ENCODE data around the gene HOXC11.
A peak's percentile ranks its signal among the peaks of the same experiment; 100 is the strongest.

HOXC11 gene

GRCh38 chr12:53939141-53940108 is 33.5 kb upstream of the HOXC11 start:
- H3K4me3 ChIP-seq (ENCODE audit: low read length), result no peak overlapping the region
- peak; percentile 88 for DNase-seq (ENCODE audit: low read depth)
- no peak for TF ChIP-seq CTCF (IDR thresholded peaks at IDR 0.05; ENCODE audit: insufficient read depth, low read depth, low read length, missing control alignments)

- no peak overlapping the region for H3K4me3 ChIP-seq (ENCODE audit: low read length)
- no peak for DNase-seq (ENCODE audit: low read depth)
- TF ChIP-seq CTCF (IDR thresholded peaks at IDR 0.05; ENCODE audit: insufficient read depth, low read depth, low read length, missing control alignments), result no peak
Observed at GRCh38 chr12:53940443-53941014, 32.4 kb upstream of the HOXC11 start.

- H3K4me3 ChIP-seq (ENCODE audit: low read length), result no peak overlapping the region
- no peak for TF ChIP-seq CTCF (IDR thresholded peaks at IDR 0.05; ENCODE audit: insufficient read depth, low read depth, low read length, missing control alignments)
- no peak for DNase-seq (ENCODE audit: low read depth)
Observed at GRCh38 chr12:53941187-53941586, 31.7 kb upstream of the HOXC11 start.

- no peak for TF ChIP-seq CTCF (IDR thresholded peaks at IDR 0.05; ENCODE audit: insufficient read depth, low read depth, low read length, missing control alignments)
- H3K4me3 ChIP-seq (ENCODE audit: low read length), result no peak overlapping the region
- DNase-seq (ENCODE audit: low read depth), result no peak
Observed at GRCh38 chr12:53941750-53942149, 31.2 kb upstream of the HOXC11 start.

- no peak overlapping the region for H3K4me3 ChIP-seq (ENCODE audit: low read length)
- no peak for TF ChIP-seq CTCF (IDR thresholded peaks at IDR 0.05; ENCODE audit: insufficient read depth, low read depth, low read length, missing control alignments)
- no peak for DNase-seq (ENCODE audit: low read depth)
Observed at GRCh38 chr12:53942467-53942997, 30.4 kb upstream of the HOXC11 start.

- H3K4me3 ChIP-seq (ENCODE audit: low read length), result no peak overlapping the region
- TF ChIP-seq CTCF (IDR thresholded peaks at IDR 0.05; ENCODE audit: insufficient read depth, low read depth, low read length, missing control alignments), result no peak
- no peak for DNase-seq (ENCODE audit: low read depth)
Observed at GRCh38 chr12:53944209-53944608, 28.7 kb upstream of the HOXC11 start.
